Measurements from ENCODE around the gene ZCCHC3.

DNA sequence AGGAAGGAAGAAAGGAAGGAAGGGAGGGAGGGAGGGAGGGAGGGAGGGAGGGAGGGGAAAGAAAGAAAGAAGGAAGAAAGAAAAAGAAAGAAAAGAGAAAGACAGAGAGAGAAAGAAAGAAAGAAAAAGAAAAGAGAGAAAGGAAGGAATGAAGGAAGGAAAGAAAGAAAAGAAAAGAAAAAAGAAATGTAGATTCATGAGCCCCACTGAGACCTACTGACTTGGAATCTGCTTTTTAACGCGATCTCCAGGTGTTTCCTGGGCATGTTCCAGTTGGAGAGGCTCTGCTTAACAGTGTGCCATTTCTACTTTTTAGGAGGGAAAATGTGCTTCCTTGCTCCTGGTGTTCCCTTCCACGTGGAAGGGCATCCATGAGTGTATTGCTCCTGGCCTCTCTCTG is 23.5 kb upstream of the ZCCHC3 start:
- no peak for TF ChIP-seq EZH2 (IDR thresholded peaks at IDR 0.05; ENCODE audit: insufficient read depth, poor library complexity, severe bottlenecking)
- TF ChIP-seq EZH2phosphoT487 (IDR thresholded peaks at IDR 0.05; ENCODE audit: insufficient read depth, low read depth), result no peak
